ENCODE data around the gene LYZL6.

DNA sequence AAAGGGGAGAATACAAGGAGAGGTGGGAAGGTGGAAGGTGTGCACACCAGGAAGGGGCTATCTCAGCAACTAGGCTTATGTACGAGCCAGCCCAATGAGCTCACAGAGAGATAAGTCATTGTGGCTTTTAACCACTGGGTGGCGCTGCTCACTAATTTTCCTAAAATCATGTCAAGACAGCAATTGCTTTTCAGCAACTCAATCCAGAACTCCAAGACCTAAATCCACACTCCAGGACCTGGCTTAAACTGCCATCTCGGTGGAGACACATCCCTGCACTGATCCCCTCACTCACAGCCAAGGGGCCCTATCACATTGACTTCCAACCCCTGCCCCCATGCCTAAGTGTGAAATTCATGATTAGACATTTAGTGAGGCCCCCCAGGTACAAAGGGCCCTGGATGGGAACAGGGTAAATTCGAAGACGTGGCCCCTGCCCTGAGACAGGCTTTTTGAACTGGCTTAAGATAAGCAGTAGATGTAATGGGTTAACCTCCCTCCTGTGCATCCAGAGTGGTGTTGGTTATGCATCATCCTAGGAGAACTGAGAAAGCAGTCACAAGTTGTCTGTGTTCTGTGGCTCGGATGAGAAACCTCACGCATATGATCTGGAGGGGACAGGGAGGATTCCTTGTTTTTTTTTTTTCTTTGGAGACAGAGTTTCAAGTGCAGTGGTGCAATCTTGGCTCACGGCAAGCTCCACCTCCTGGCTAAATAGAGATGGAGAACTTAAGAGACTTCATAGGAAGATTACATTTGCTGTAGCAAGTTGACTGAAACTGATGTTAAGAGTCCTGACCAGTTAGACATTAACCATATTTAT is 26.3 kb upstream of the LYZL6 start:
- TF ChIP-seq, protein P1, sequence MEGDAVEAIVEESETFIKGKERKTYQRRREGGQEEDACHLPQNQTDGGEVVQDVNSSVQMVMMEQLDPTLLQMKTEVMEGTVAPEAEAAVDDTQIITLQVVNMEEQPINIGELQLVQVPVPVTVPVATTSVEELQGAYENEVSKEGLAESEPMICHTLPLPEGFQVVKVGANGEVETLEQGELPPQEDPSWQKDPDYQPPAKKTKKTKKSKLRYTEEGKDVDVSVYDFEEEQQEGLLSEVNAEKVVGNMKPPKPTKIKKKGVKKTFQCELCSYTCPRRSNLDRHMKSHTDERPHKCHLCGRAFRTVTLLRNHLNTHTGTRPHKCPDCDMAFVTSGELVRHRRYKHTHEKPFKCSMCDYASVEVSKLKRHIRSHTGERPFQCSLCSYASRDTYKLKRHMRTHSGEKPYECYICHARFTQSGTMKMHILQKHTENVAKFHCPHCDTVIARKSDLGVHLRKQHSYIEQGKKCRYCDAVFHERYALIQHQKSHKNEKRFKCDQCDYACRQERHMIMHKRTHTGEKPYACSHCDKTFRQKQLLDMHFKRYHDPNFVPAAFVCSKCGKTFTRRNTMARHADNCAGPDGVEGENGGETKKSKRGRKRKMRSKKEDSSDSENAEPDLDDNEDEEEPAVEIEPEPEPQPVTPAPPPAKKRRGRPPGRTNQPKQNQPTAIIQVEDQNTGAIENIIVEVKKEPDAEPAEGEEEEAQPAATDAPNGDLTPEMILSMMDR (IDR thresholded peaks at IDR 0.05): peak; percentile 71 to 82 (median 78)
- TF ChIP-seq POLR2A (IDR thresholded peaks at IDR 0.05): no peak

Measured in thyroid gland (tissue), 4 donors.